Erythroblast (primary cell): ENCODE data around the gene TEKTIP1.

Source experiments
- GATA1 ChIP-seq: IDR thresholded peaks from 2 replicates; pipeline ENCODE4 v1.6.1; 2011; ENCODE audit warnings: low read depth, mild to moderate bottlenecking, control low read depth, low read length, moderate library complexity
- POLR2A ChIP-seq: IDR thresholded peaks from 2 replicates; pipeline ENCODE4 v1.6.1; 2011; ENCODE audit warnings: mild to moderate bottlenecking, low read length

GRCh38 chr19:3517638-3518037 lies 21.3 kb upstream of the TEKTIP1 start:
- TF ChIP-seq POLR2A (no peak), GATA1 (no peak)
